Liver (tissue), 9 donors: ENCODE results near the gene HS3ST6. TPM values are rescaled to one million over a fixed set of nuclear protein-coding genes. Genes with fewer than 3 reads are reported as not detected.

ENCODE experiments used
- DNase-seq: peaks from one replicate; pipeline ENCODE4 v3.0.0-alpha.2; 2017; ENCODE audit warnings: low spot score
- H3K27ac ChIP-seq, 2 donors: one replicate each; pipeline ENCODE4 v1.7.0; 2013; ENCODE audit warnings: inconsistent platforms in 2 of 2, low read length in 2 of 2, control low read depth in 1 of 2, low read depth in 1 of 2, mild to moderate bottlenecking in 1 of 2
- H3K27me3 ChIP-seq, 4 donors: one replicate each; pipeline versions ENCODE4 v1.6.1 to v1.7.0; 2013; ENCODE audit warnings: low read length in 3 of 4, inconsistent platforms in 1 of 4, mild to moderate bottlenecking in 1 of 4, moderate library complexity in 1 of 4; ENCODE audit not compliant: control insufficient read depth in 4 of 4, insufficient read depth in 4 of 4
- H3K36me3 ChIP-seq, 4 donors: one replicate each; pipeline versions ENCODE4 v1.6.1 to v1.7.0; 2013; ENCODE audit warnings: low read length in 3 of 4, mild to moderate bottlenecking in 3 of 4, low read depth in 1 of 4, moderate library complexity in 1 of 4; ENCODE audit not compliant: control insufficient read depth in 4 of 4, insufficient read depth in 3 of 4
- H3K4me1 ChIP-seq, 4 donors: one replicate each; pipeline versions ENCODE4 v1.6.1 to v1.7.0; 2013; ENCODE audit warnings: low read length in 3 of 4, mild to moderate bottlenecking in 3 of 4, moderate library complexity in 1 of 4; ENCODE audit not compliant: control insufficient read depth in 4 of 4, insufficient read depth in 4 of 4
- H3K4me3 ChIP-seq, 3 donors: one replicate each; pipeline versions ENCODE4 v1.6.1 to v1.7.0; 2013; ENCODE audit warnings: low read length in 3 of 3, control low read depth in 1 of 3, low read depth in 1 of 3, mild to moderate bottlenecking in 1 of 3
- H3K9ac ChIP-seq, 2 donors: one replicate each; pipeline ENCODE4 v1.7.0; 2013; ENCODE audit warnings: low read length in 2 of 2, mild to moderate bottlenecking in 2 of 2, moderate library complexity in 2 of 2, control low read depth in 1 of 2, low read depth in 1 of 2
- H3K9me3 ChIP-seq, 4 donors: one replicate each; pipeline versions ENCODE4 v1.6.1 to v1.7.0; 2013; ENCODE audit warnings: low read length in 3 of 4; ENCODE audit not compliant: control insufficient read depth in 4 of 4
- EGR1 ChIP-seq, 2 donors: IDR thresholded peaks; 2 replicates each; pipeline ENCODE4 v1.6.1; 2016 to 2018; ENCODE audit warnings: antibody characterized with exemption in 2 of 2, low read depth in 2 of 2
- FOXA1 ChIP-seq: IDR thresholded peaks from 2 replicates; pipeline ENCODE4 v1.6.1; 2016; ENCODE audit warnings: antibody characterized with exemption
- HNF4G ChIP-seq: IDR thresholded peaks from 2 replicates; pipeline ENCODE4 v1.6.1; 2016; ENCODE audit warnings: antibody characterized with exemption
- RAD21 ChIP-seq, 2 donors: IDR thresholded peaks; 2 replicates each; pipeline ENCODE4 v1.6.1; 2016; ENCODE audit warnings: antibody characterized with exemption in 2 of 2, mild to moderate bottlenecking in 2 of 2
- RXRA ChIP-seq, 2 donors: IDR thresholded peaks; 2 replicates each; pipeline ENCODE4 v1.6.1; 2017 to 2018; ENCODE audit warnings: antibody characterized with exemption in 2 of 2, mild to moderate bottlenecking in 1 of 2
- SP1 ChIP-seq: IDR thresholded peaks from 2 replicates; pipeline ENCODE4 v1.6.1; 2018; ENCODE audit warnings: antibody characterized with exemption, mild to moderate bottlenecking
- TAF1 ChIP-seq: conservative IDR thresholded peaks from 2 replicates; pipeline ENCODE4 v1.6.1; 2016; ENCODE audit warnings: antibody characterized with exemption, mild to moderate bottlenecking
- WGBS: extraction: QIAGEN DNeasy Blood & Tissue Kit; methylation state at CpG from one replicate; pipeline ENCODE4 v1.1.7; 2013; 5-methylcytosine and 5-hydroxymethylcytosine counted together
- polyA plus RNA-seq, 2 donors: library from polyadenylated mRNA; stranded (reverse) in 1 of 2; unstranded in 1 of 2; fragments of 200-250 nt in 1 of 2; fragments of >200 nt in 1 of 2; fragmentation: Nextera tagmentation in 1 of 2; extraction: Ambion mirVana in 1 of 2; gene quantifications; one replicate each; pipeline versions ENCODE4 v1.2.1 to v1.2.3, GENCODE V29; 2013 to 2015
- total RNA-seq, 2 donors: library from RNA; depleted of rRNA; stranded (reverse); fragments of >200 nt; gene quantifications; one replicate each; pipeline ENCODE4 v1.2.3, GENCODE V29; 2014
- TF ChIP-seq, protein P1 (sequence below): fragments of 150-350 bp; IDR thresholded peaks from 2 replicates; pipeline ENCODE4 v1.5.1; 2017; ENCODE audit warnings: improper control_type of control experiment, low read depth, low read length; ENCODE audit not compliant: missing input control
- TF ChIP-seq, protein P2 (sequence below): IDR thresholded peaks from 2 replicates; pipeline ENCODE4 v1.6.1; 2016; ENCODE audit warnings: antibody characterized with exemption
- donor health status: healthy.
- donor health status: healthy.
- donor health status: healthy.
- donor health status: healthy.
- donor health status: healthy.

HS3ST6 gene
- total and polyA plus RNA-seq, 4 donors, result not detected

DNA sequence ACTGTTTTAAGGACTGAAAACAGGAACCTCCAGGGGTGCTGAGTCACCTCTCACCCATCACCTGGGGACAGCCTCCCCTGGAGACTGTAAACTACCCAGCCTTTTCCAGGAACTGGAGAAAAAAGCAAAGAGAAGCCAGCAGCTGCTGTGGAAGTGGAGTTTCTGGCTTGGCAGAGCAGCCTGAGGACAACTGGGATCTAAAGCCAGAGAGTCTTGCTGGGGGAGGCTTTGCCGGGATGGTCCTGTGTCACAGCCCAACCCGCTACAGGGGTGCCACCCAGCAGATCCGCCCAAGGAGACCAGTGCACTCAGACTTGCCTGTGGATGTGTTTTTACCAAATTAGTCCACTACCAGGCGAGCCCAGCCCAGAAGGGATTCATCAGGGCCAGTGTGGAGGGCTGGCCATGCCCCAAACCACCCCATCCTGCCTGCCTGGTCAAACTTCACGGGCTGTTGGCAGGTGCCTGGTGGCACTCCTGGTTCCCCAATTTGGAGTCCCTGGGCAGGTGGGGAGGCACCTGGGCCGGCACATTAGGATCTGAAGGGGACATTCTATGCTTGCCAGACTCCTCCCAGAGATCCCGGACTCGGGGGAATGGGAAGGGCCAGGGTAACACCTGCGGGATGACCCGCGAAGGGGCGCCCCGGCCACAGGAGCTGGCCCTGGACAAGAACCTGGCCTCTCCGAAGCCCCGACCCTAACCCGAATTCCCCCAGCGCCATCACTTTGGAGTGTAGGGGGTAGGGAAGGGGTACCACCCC is 24.0 kb upstream of the HS3ST6 start:
- H3K4me1 ChIP-seq, result peaks cover 11 to 60% (median 43%) of the 10 kb centered on the region in 4 donors
- TF ChIP-seq, protein P1, sequence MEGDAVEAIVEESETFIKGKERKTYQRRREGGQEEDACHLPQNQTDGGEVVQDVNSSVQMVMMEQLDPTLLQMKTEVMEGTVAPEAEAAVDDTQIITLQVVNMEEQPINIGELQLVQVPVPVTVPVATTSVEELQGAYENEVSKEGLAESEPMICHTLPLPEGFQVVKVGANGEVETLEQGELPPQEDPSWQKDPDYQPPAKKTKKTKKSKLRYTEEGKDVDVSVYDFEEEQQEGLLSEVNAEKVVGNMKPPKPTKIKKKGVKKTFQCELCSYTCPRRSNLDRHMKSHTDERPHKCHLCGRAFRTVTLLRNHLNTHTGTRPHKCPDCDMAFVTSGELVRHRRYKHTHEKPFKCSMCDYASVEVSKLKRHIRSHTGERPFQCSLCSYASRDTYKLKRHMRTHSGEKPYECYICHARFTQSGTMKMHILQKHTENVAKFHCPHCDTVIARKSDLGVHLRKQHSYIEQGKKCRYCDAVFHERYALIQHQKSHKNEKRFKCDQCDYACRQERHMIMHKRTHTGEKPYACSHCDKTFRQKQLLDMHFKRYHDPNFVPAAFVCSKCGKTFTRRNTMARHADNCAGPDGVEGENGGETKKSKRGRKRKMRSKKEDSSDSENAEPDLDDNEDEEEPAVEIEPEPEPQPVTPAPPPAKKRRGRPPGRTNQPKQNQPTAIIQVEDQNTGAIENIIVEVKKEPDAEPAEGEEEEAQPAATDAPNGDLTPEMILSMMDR, result peak; percentile 4
- TF ChIP-seq RAD21 (IDR thresholded peaks at IDR 0.05), result no peak
- peaks cover 4 to 20% (median 14%) of the 10 kb centered on the region in 4 donors for H3K36me3 ChIP-seq
- H3K9me3 ChIP-seq, result no peaks in the 10 kb centered on the region
- WGBS, result 13% methylated on average over 17 of the region's 17 CpGs
- no peak for DNase-seq
- H3K4me3 ChIP-seq, result peak overlapping the region; percentile 65 to 92 (median 91)
- peak overlapping the region; percentile 75 to 77 for H3K9ac ChIP-seq
- no peaks in the 10 kb centered on the region for H3K27me3 ChIP-seq
- peak overlapping the region; percentile 95 to 96 for H3K27ac ChIP-seq

DNA sequence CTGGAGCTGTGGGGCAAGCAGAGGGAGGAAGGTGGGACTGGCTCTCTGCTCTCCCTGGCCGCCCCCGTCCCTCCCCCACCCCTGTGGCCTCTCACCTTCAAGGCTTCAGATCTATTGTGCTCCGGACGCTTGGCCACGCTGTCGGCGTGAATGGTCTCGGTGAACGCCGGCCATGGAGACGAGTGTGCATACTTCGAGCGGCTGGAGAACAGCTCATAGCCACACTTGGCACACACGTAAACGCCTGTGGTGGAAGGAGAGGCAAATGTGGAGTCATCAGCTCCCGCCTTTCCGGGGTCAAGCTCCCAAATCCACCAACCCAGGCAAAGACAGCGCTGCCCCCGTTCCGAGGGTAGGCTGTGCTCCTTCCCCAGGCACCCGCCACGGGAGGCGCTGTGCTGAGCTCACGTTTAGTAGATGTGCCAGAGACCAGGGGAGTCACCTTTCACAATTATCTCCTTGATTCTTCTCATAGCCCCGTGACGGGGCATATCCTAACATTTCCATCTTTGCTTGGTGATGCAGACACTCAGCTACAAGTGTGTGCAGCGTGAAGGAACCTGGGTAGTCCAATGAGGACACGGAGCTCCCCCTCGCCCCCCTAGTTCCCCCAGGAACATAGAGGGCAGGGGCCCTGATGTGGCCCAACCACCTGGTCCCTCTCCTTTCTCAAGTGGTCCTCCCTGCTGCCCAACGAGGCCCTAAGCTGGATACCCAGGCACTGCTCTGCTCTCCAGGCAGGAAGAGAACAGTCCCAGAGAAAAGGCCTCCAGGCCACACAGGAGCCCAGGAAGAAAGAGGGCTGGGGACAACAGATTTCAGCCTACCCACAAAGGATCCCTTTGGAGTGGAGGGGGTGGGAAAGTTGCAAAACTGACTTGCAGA is 23.2 kb upstream of the HS3ST6 start:
- DNase-seq, result no peak
- Histone ChIP-seq H3K36me3 (peaks cover 4 to 26% (median 17%) of the 10 kb centered on the region in 4 donors), H3K27me3 (no peaks in the 10 kb centered on the region), H3K27ac (peak overlapping the region; percentile 95 to 96), H3K4me3 (peak overlapping the region; percentile 65 to 92 (median 91)), H3K9me3 (no peaks in the 10 kb centered on the region), H3K9ac (peak overlapping the region; percentile 75 to 77), H3K4me1 (peaks cover 11 to 61% (median 43%) of the 10 kb centered on the region in 4 donors)
- TF ChIP-seq, protein P2, sequence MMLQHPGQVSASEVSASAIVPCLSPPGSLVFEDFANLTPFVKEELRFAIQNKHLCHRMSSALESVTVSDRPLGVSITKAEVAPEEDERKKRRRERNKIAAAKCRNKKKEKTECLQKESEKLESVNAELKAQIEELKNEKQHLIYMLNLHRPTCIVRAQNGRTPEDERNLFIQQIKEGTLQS, result no peak
- TF ChIP-seq, protein P1, result peak; percentile 45
- no peak for TF ChIP-seq FOXA1
- no peak for TF ChIP-seq TAF1
- TF ChIP-seq RXRA (IDR thresholded peaks at IDR 0.05), result no peak
- TF ChIP-seq SP1, result no peak
- no peak for TF ChIP-seq HNF4G
- TF ChIP-seq EGR1 (IDR thresholded peaks at IDR 0.05; ENCODE audit: low read depth in 2 of 2), result no peak
- TF ChIP-seq RAD21 (IDR thresholded peaks at IDR 0.05), result peak in 1 of 2 donors; percentile 55
- 42% methylated on average over 30 of the region's 30 CpGs for WGBS
